HEK293 (cell line): ENCODE data around the gene VCL.

ENCODE experiments used
- CTCF ChIA-PET: fragments of 350-600 bp; formaldehyde crosslinking; extraction: SDS; loops from one replicate; lab custom pipeline; 2021; ENCODE audit warnings: antibody characterized with exemption; lab: Yijun Ruan, JAX
- POLR2A ChIA-PET: fragments of 300-600 bp; formaldehyde crosslinking; extraction: SDS; loops from one replicate; lab custom pipeline; 2020; ENCODE audit warnings: antibody characterized with exemption, inconsistent platforms; lab: Yijun Ruan, JAX
- H3K27ac ChIP-seq: fragments of 200-500 bp; sonication (Bioruptor generic); 2 replicates; pipeline ENCODE4 v1.5.1; 2014; ENCODE audit warnings: low read depth, low read length, control low read depth, inconsistent platforms; ENCODE audit errors: extremely low read depth
- H3K36me3 ChIP-seq, 2 experiments: fragments of 200-500 bp in 1 of 2; sonication (Bioruptor generic) in 1 of 2; 1 replicate in 1 of 2; 2 replicates in 1 of 2; pipeline ENCODE4 v1.5.1; 2014 to 2017; ENCODE audit warnings: inconsistent platforms in 2 of 2, low read length in 2 of 2; ENCODE audit not compliant: control insufficient read depth in 2 of 2, insufficient read depth in 1 of 2
- H3K4me1 ChIP-seq: fragments of 200-500 bp; sonication (Bioruptor generic); 2 replicates; pipeline ENCODE4 v1.5.1; 2014; ENCODE audit warnings: mild to moderate bottlenecking, low read length, inconsistent platforms; ENCODE audit not compliant: control insufficient read depth, insufficient read depth
- H3K4me3 ChIP-seq: 2 replicates; pipeline ENCODE4 v1.5.1; 2011; ENCODE audit warnings: low read depth, mild to moderate bottlenecking, control low read depth, low read length, moderate library complexity
- H3K9me3 ChIP-seq: fragments of 200-500 bp; sonication (Bioruptor generic); 2 replicates; pipeline ENCODE4 v1.5.1; 2014; ENCODE audit warnings: low read depth, low read length, inconsistent platforms; ENCODE audit not compliant: control insufficient read depth, insufficient read depth
- FEZF1 ChIP-seq: fragments of 450-650 bp; formaldehyde crosslinking; IDR thresholded peaks from 2 replicates; pipeline ENCODE4 v1.5.1; 2016; ENCODE audit warnings: missing biosample characterization, missing genetic modification characterization
- HOXD13 ChIP-seq: sonication (generic); formaldehyde crosslinking; IDR thresholded peaks from 2 replicates; pipeline ENCODE4 v1.8.0; 2022; ENCODE audit warnings: missing genetic modification reagents, borderline replicate concordance
- INSM2 ChIP-seq: fragments of 450-650 bp; formaldehyde crosslinking; IDR thresholded peaks from 2 replicates; pipeline ENCODE4 v1.5.1; 2016; ENCODE audit warnings: missing biosample characterization, missing genetic modification characterization
- OSR2 ChIP-seq: fragments of 450-650 bp; formaldehyde crosslinking; IDR thresholded peaks from 2 replicates; pipeline ENCODE4 v1.5.1; 2016; ENCODE audit warnings: missing biosample characterization, missing genetic modification characterization
- SALL2 ChIP-seq: fragments of 450-650 bp; formaldehyde crosslinking; IDR thresholded peaks from 2 replicates; pipeline ENCODE4 v1.5.0; 2017; ENCODE audit warnings: missing biosample characterization, mild to moderate bottlenecking, missing genetic modification characterization, borderline replicate concordance
- TRIM28 ChIP-seq: IDR thresholded peaks from 2 replicates; pipeline ENCODE4 v1.6.1; 2011; ENCODE audit warnings: low read length, control low read depth, borderline replicate concordance
- ZBTB11 ChIP-seq: fragments of 450-650 bp; formaldehyde crosslinking; conservative IDR thresholded peaks from 2 replicates; pipeline ENCODE4 v1.5.1; 2016; ENCODE audit warnings: low read depth, missing biosample characterization, missing genetic modification characterization
- ZBTB20 ChIP-seq: fragments of 450-650 bp; formaldehyde crosslinking; IDR thresholded peaks from 2 replicates; pipeline ENCODE4 v1.5.1; 2016; ENCODE audit warnings: missing biosample characterization, missing genetic modification characterization
- ZBTB44 ChIP-seq: fragments of 450-650 bp; IDR thresholded peaks from 2 replicates; pipeline ENCODE4 v1.5.1; 2018; ENCODE audit warnings: missing biosample characterization, mild to moderate bottlenecking, missing genetic modification characterization
- ZBTB49 ChIP-seq: fragments of 450-650 bp; formaldehyde crosslinking; IDR thresholded peaks from 2 replicates; pipeline ENCODE4 v1.5.1; 2016; ENCODE audit warnings: missing biosample characterization, missing genetic modification characterization, low read depth
- ZFP37 ChIP-seq: fragments of 450-650 bp; formaldehyde crosslinking; IDR thresholded peaks from 2 replicates; pipeline ENCODE4 v1.5.1; 2016; ENCODE audit warnings: missing biosample characterization, missing genetic modification characterization
- ZNF221 ChIP-seq: fragments of 450-650 bp; formaldehyde crosslinking; IDR thresholded peaks from 2 replicates; pipeline ENCODE4 v1.5.1; 2017; ENCODE audit warnings: missing biosample characterization, missing genetic modification characterization, borderline replicate concordance
- ZNF23 ChIP-seq: fragments of 450-650 bp; formaldehyde crosslinking; IDR thresholded peaks from 2 replicates; pipeline ENCODE4 v1.5.1; 2016; ENCODE audit warnings: missing biosample characterization, missing genetic modification characterization, borderline replicate concordance
- ZNF514 ChIP-seq: fragments of 450-650 bp; formaldehyde crosslinking; IDR thresholded peaks from 2 replicates; pipeline ENCODE4 v1.5.1; 2016; ENCODE audit warnings: missing biosample characterization, missing genetic modification characterization
- ZNF560 ChIP-seq: fragments of 450-650 bp; formaldehyde crosslinking; IDR thresholded peaks from 2 replicates; pipeline ENCODE4 v1.5.1; 2017; ENCODE audit warnings: missing biosample characterization, missing genetic modification characterization, borderline replicate concordance
- ZNF654 ChIP-seq: fragments of 450-650 bp; formaldehyde crosslinking; IDR thresholded peaks from 2 replicates; pipeline ENCODE4 v1.5.1; 2016; ENCODE audit warnings: low read depth, missing biosample characterization, missing genetic modification characterization
- ZNF785 ChIP-seq: fragments of 450-650 bp; formaldehyde crosslinking; IDR thresholded peaks from 2 replicates; pipeline ENCODE4 v1.5.1; 2016; ENCODE audit warnings: missing biosample characterization, missing genetic modification characterization

Gene VCL

GRCh38 chr10:74104996-74105395 lies 107.1 kb downstream of the VCL start:
- Histone ChIP-seq H3K9me3 (no peaks in the 10 kb centered on the region), H3K4me3 (no peak overlapping the region), H3K36me3 (peaks cover 31 to 89% of the 10 kb centered on the region in 2 experiments)
- TF ChIP-seq ZBTB20 (tag by site-specific recombination) (no peak), ZNF785 (tag by site-specific recombination) (no peak), ZBTB49 (tag by site-specific recombination) (no peak), HOXD13 (CRISPR knock-in tag) (no peak), OSR2 (tag by site-specific recombination) (no peak), INSM2 (tag by site-specific recombination) (no peak), ZNF560 (tag by site-specific recombination) (no peak), SALL2 (no peak), ZFP37 (no peak), ZNF514 (no peak)
- TF ChIP-seq, all 188 proteins: peak for 0
- CTCF ChIA-PET: interaction anchor here (0.6 to 3.4 kb wide), 6 partner anchors 13 to 724 kb away, joined by 3 to 37 read pairs (median 4); no protein-coding TSS in a partner anchor
- POLR2A ChIA-PET: no interaction called here
- Histone ChIP-seq H3K4me1 (no peaks in the 10 kb centered on the region), H3K27ac (no peak overlapping the region)

GRCh38 chr10:74107391-74107790 lies 109.5 kb downstream of the VCL start:
- Histone ChIP-seq H3K9me3 (no peaks in the 10 kb centered on the region), H3K36me3 (peaks cover 20 to 93% of the 10 kb centered on the region in 2 experiments), H3K27ac (no peak overlapping the region), H3K4me1 (no peaks in the 10 kb centered on the region), H3K4me3 (no peak overlapping the region)
- ChIA-PET CTCF (interaction anchor here (0.7 to 2.5 kb wide), 7 partner anchors 28 to 1128 kb away, joined by 3 to 7 read pairs (median 3); partner anchors contain the start of gene COMTD1), POLR2A (no interaction called here)
- no peak for TF ChIP-seq TRIM28
- TF ChIP-seq ZNF654 (tag by site-specific recombination): peak; percentile 37; the same call in 1 of the 2 replicates
- no peak for TF ChIP-seq ZNF23 (tag by site-specific recombination)
- no peak for TF ChIP-seq ZNF221 (tag by site-specific recombination)
- TF ChIP-seq FEZF1 (tag by site-specific recombination): no peak
- TF ChIP-seq ZBTB11 (tag by site-specific recombination): no peak
- no peak for TF ChIP-seq ZBTB44 (tag by site-specific recombination)
